Psoas muscle (tissue), 8 donors: Measurements from ENCODE around the gene AKT2. TPM values are rescaled to one million over a fixed set of nuclear protein-coding genes. Genes with fewer than 3 reads are reported as not detected.

Experiments used
- ATAC-seq, 4 donors: fragments of 200-7000 bp; cut with Tn5 transposase; one replicate each; pipeline ENCODE4 v1.9.1; 2020; ENCODE audit warnings: moderate library complexity in 3 of 4, mild to moderate bottlenecking in 2 of 4
- DNase-seq, 2 donors: peaks; one replicate each; pipeline ENCODE4 v3.0.0-alpha.2; 2020
- H3K27ac ChIP-seq: fragments of 200-600 bp; one replicate; pipeline ENCODE4 v1.8.0; 2022
- H3K27me3 ChIP-seq, 3 donors: fragments of 200-600 bp in 1 of 3; one replicate each; pipeline versions ENCODE4 v1.6.1 to v1.8.0; 2013 to 2022; ENCODE audit warnings: low read length in 2 of 3, mild to moderate bottlenecking in 2 of 3, moderate library complexity in 1 of 3; ENCODE audit not compliant: insufficient read depth in 3 of 3
- H3K36me3 ChIP-seq, 2 donors: fragments of 200-600 bp in 1 of 2; one replicate each; pipeline versions ENCODE4 v1.6.1 to v1.8.0; 2013 to 2022; ENCODE audit warnings: low read depth in 1 of 2, mild to moderate bottlenecking in 1 of 2, moderate library complexity in 1 of 2; ENCODE audit not compliant: insufficient read depth in 1 of 2
- H3K4me1 ChIP-seq: fragments of 200-600 bp; one replicate; pipeline ENCODE4 v1.8.0; 2022
- H3K4me3 ChIP-seq: fragments of 200-600 bp; one replicate; pipeline ENCODE4 v1.8.0; 2022; ENCODE audit warnings: mild to moderate bottlenecking
- H3K9me3 ChIP-seq: fragments of 200-600 bp; one replicate; pipeline ENCODE4 v1.8.0; 2022
- CTCF ChIP-seq: fragments of 200-600 bp; IDR thresholded peaks from one replicate; pipeline ENCODE4 v1.8.0; 2022; ENCODE audit warnings: antibody characterized with exemption
- WGBS, 3 donors: extraction: QIAGEN DNeasy Blood & Tissue Kit; methylation state at CpG; one replicate each; pipeline versions ENCODE4 v1.1.6 to v1.1.7; 2013; 5-methylcytosine and 5-hydroxymethylcytosine counted together
- intact Hi-C, 2 donors: fragments of 100-400 bp; cut with DNase I; formaldehyde crosslinking; loops; one replicate each; pipeline versions ENCODE4 v1.11.0 to v1.14.2; 2022
- polyA plus RNA-seq, 3 donors: library from polyadenylated mRNA; stranded (reverse); fragments of 200-250 nt; gene quantifications; one replicate each; pipeline ENCODE4 v1.2.3, GENCODE V29; 2013
- total RNA-seq, 4 donors: library from RNA; stranded (reverse); fragmentation: NEBNext Ultra II Directional in 2 of 4; extraction: Animal tissue kit (Norgen Biotek cat#: 25700) in 2 of 4; gene quantifications; one replicate each; pipeline versions ENCODE4 v1.2.1 to v1.2.4, GENCODE V29; 2021 to 2023
- donor health status: healthy with polysubstance abuse.
- donor health status: DM: no; HTN: no; CAD: no; lungs with moderate emphysema.
- donor health status: Bipolar disorder and iron deficiency.
- donor health status: healthy.
- donor health status: DM: yes; HTN: yes; CAD: no.
- donor health status: DM: no; HTN: no; CAD: no.
- donor health status: DM: no; HTN: no; CAD: no.
- donor health status: DM: yes; HTN: yes; CAD: no.

AKT2 gene
- total and polyA plus RNA-seq, 7 donors, result 81.8 to 194 (median 139) TPM

- 88 to 95% (median 92%) methylated on average over 11 of the region's 11 CpGs for WGBS, 3 donors
- no peaks in the 10 kb centered on the region for H3K9me3 ChIP-seq
- H3K36me3 ChIP-seq, result peaks cover 0 to 7% of the 10 kb centered on the region in 2 donors
- intact Hi-C loops, result no loop called here
- no peak for TF ChIP-seq CTCF
- peak in 1 of 2 donors; percentile 39 for DNase-seq
- no peak for ATAC-seq
- H3K27ac ChIP-seq, result no peak overlapping the region
- peaks cover 71% of the 10 kb centered on the region for H3K4me1 ChIP-seq
- no peaks in the 10 kb centered on the region for H3K27me3 ChIP-seq
- H3K4me3 ChIP-seq, result no peak overlapping the region
Observed at GRCh38 chr19:40269216-40269940, 15.8 kb downstream of the AKT2 start.

GRCh38 chr19:40267601-40267997 lies 17.5 kb downstream of the AKT2 start:
- no peaks in the 10 kb centered on the region for H3K27me3 ChIP-seq
- no peak for TF ChIP-seq CTCF
- WGBS, 3 donors, result 68 to 84% (median 78%) methylated on average over 6 of the region's 6 CpGs
- peaks cover 62% of the 10 kb centered on the region for H3K4me1 ChIP-seq
- no peaks in the 10 kb centered on the region for H3K9me3 ChIP-seq
- H3K36me3 ChIP-seq, result peaks cover 0 to 22% of the 10 kb centered on the region in 2 donors
- ATAC-seq, result no peak
- intact Hi-C loops, result no loop called here
- H3K27ac ChIP-seq, result peak overlapping the region; percentile 74
- no peak overlapping the region for H3K4me3 ChIP-seq
- DNase-seq, result no peak

- peak overlapping the region; percentile 83 for H3K27ac ChIP-seq
- no peak for TF ChIP-seq CTCF
- 76 to 82% (median 77%) methylated on average over 15 of the region's 15 CpGs for WGBS, 3 donors
- intact Hi-C loops, result no loop called here
- peak overlapping the region; percentile 61 for H3K4me3 ChIP-seq
- peaks cover 64% of the 10 kb centered on the region for H3K4me1 ChIP-seq
- ATAC-seq (no peak), DNase-seq (no peak)
- H3K36me3 ChIP-seq, result peaks cover 0 to 17% of the 10 kb centered on the region in 2 donors
- H3K27me3 ChIP-seq, result no peaks in the 10 kb centered on the region
- no peaks in the 10 kb centered on the region for H3K9me3 ChIP-seq
Observed at GRCh38 chr19:40266912-40267600, 18.1 kb downstream of the AKT2 start.

- H3K4me3 ChIP-seq, result peak overlapping the region; percentile 61
- WGBS, 3 donors, result 24 to 40% (median 28%) methylated on average over 15 to 17 of the region's 17 CpGs
Observed at GRCh38 chr19:40266119-40266518, 19.0 kb downstream of the AKT2 start.

More at GRCh38 chr19:40266119-40266518, 19.0 kb downstream of the AKT2 start:
- TF ChIP-seq CTCF, result no peak
- intact Hi-C loops, result no loop called here
- Histone ChIP-seq H3K27ac (peak overlapping the region; percentile 83), H3K36me3 (peaks cover 0 to 17% of the 10 kb centered on the region in 2 donors), H3K27me3 (no peaks in the 10 kb centered on the region), H3K9me3 (no peaks in the 10 kb centered on the region), H3K4me1 (peaks cover 58% of the 10 kb centered on the region)
- ATAC-seq, result peak; percentile 85 to 91 (median 88)
- peak; percentile 84 to 95 for DNase-seq
